ENCODE measurements around the gene SLC35A4.

Gene SLC35A4

GRCh38 chr5:140564196-140565023 is at the start of gene SLC35A4, which contains the start of gene APBB3:
SLC35A4 (plus strand) TSS chr5:140564828; CDS start chr5:140567170, 2,342 bp downstream.
APBB3 (minus strand) TSS chr5:140564598; CDS start chr5:140564245, 353 bp downstream.
- FAIRE-seq: peak; percentile 98
- DNase-seq (ENCODE audit: insufficient read length, low spot score): peak; percentile 81

GRCh38 chr5:140524003-140524402 is 40.6 kb upstream of the SLC35A4 start:
- DNase-seq (ENCODE audit: insufficient read length, low spot score): no peak
- no peak for FAIRE-seq

GRCh38 chr5:140540227-140540626 is 24.4 kb upstream of the SLC35A4 start:
- DNase-seq (ENCODE audit: insufficient read length, low spot score): no peak
- FAIRE-seq: no peak

- no peak for DNase-seq (ENCODE audit: insufficient read length, low spot score)
- no peak for FAIRE-seq
Measured at GRCh38 chr5:140542972-140543371, 21.7 kb upstream of the SLC35A4 start.

- no peak for DNase-seq (ENCODE audit: insufficient read length, low spot score)
- FAIRE-seq: no peak
Measured at GRCh38 chr5:140544986-140545385, 19.6 kb upstream of the SLC35A4 start.

- DNase-seq (ENCODE audit: insufficient read length, low spot score) (no peak), FAIRE-seq (no peak)
Measured at GRCh38 chr5:140545606-140546005, 19.0 kb upstream of the SLC35A4 start.

- no peak for DNase-seq (ENCODE audit: insufficient read length, low spot score)
Measured at GRCh38 chr5:140546851-140547507, 17.6 kb upstream of the SLC35A4 start.

GRCh38 chr5:140547508-140548299 is 16.9 kb upstream of the SLC35A4 start, which contains the start of gene EIF4EBP3:
EIF4EBP3 (plus strand) TSS chr5:140547662; CDS start chr5:140547738, 76 bp downstream.
- FAIRE-seq (peak; percentile 94), DNase-seq (ENCODE audit: insufficient read length, low spot score) (peak; percentile 69)

More at GRCh38 chr5:140546851-140547507, 17.6 kb upstream of the SLC35A4 start:
- FAIRE-seq: no peak

- no peak for FAIRE-seq
- no peak for DNase-seq (ENCODE audit: insufficient read length, low spot score)
Measured at GRCh38 chr5:140548300-140548688, 16.3 kb upstream of the SLC35A4 start.

GRCh38 chr5:140548791-140549190 is 15.8 kb upstream of the SLC35A4 start:
- no peak for DNase-seq (ENCODE audit: insufficient read length, low spot score)
- FAIRE-seq: no peak

GRCh38 chr5:140549237-140550144 is 15.1 kb upstream of the SLC35A4 start:
- no peak for DNase-seq (ENCODE audit: insufficient read length, low spot score)
- no peak for FAIRE-seq

- FAIRE-seq: no peak
- DNase-seq (ENCODE audit: insufficient read length, low spot score): no peak
Measured at GRCh38 chr5:140550147-140551079, 14.2 kb upstream of the SLC35A4 start.

- no peak for DNase-seq (ENCODE audit: insufficient read length, low spot score)
- FAIRE-seq: no peak
Measured at GRCh38 chr5:140551872-140552271, 12.8 kb upstream of the SLC35A4 start.

- DNase-seq (ENCODE audit: insufficient read length, low spot score) (no peak), FAIRE-seq (no peak)
Measured at GRCh38 chr5:140553657-140554056, 11.0 kb upstream of the SLC35A4 start.

- no peak for DNase-seq (ENCODE audit: insufficient read length, low spot score)
- no peak for FAIRE-seq
Measured at GRCh38 chr5:140554454-140554853, 10.2 kb upstream of the SLC35A4 start.

- FAIRE-seq (peak; percentile 65), DNase-seq (ENCODE audit: insufficient read length, low spot score) (no peak)
Measured at GRCh38 chr5:140555747-140556312, 8.8 kb upstream of the SLC35A4 start.

- DNase-seq (ENCODE audit: insufficient read length, low spot score): no peak
- FAIRE-seq: peak; percentile 64
Measured at GRCh38 chr5:140556438-140556837, 8.2 kb upstream of the SLC35A4 start.

GRCh38 chr5:140557136-140557805 is 7.4 kb upstream of the SLC35A4 start, which contains the start of gene SRA1:
SRA1 (minus strand) TSS chr5:140557473; CDS start chr5:140557452, 21 bp downstream.
- DNase-seq (ENCODE audit: insufficient read length, low spot score): peak; percentile 83
- FAIRE-seq: peak; percentile 90
